Kidney capillary endothelial cell (primary cell): ENCODE data around the gene INTS6.

ENCODE experiments used
- DNase-seq: peaks from one replicate; pipeline ENCODE4 v3.0.0-alpha.2; 2018; ENCODE audit warnings: low spot score

Gene INTS6

DNA sequence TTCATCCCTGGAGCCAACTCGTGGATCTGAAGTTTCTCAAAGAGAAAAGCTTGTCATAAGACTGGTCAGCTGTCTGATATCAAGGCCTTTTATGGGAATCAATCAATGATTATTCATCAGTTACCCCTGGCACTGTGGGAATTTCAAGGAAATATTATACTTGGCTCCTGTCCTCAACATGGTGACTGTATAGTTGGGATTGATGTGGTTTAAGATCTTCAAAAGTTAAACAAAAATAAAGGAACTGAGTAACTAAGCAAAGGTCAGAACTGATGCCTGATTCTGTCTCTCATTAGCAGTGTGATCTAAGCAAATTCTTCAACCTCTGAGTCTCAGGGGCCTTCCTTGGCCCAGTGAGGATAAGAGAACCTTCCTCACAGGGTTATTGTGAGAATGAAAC, 135.6 kb downstream of the INTS6 start:
- no peak for DNase-seq

DNA sequence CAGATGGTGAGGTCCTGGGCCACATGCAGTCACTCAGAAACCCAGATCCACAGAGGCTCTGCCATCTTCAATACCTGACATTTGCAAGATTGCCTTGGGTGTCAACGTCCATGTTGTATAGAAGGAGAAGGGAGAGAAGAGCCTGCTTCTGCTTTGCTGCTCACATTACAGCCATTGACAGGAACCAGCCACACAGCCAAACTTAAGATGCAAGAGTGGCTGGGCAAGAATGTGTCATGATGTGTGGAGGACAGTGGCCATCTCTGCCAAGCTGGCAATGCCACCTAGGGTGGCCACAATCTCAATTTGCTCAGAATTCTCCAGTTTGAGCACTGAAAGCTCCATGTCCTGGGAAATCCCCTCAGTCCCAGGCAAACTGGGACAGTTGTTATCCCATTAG, 139.2 kb downstream of the INTS6 start:
- no peak for DNase-seq

DNA sequence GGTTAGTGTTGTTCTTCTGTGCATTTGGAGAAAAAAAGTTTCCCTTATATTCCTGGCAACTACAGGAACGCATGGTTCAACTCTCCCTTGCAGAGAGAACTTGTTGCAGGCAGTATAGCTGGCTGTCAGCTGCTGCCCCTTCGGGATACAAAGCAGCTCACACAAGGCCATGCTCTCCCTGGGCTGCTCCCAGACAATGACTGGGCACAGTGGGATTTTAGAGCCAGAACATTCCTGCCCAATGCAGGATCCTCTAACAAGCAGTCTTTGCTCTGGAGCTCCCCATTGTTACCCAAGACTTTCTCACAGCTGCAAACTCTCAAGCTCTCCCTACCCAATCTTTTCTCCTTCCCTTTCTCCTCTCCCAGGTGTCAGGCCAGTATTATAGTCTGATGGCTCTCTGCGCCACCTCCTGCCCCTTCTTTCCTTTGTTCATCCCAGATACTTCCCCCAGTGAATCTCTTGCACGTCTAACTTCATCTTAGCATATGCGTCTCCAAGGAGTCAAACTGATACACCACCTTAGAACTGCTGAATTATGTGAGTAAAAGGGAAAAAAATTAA, 140.8 kb downstream of the INTS6 start:
- no peak for DNase-seq
